HUES64 (cell line): ENCODE measurements around the gene HSPH1.

Source experiments
- H3K27ac ChIP-seq: 2 replicates; pipeline ENCODE4 v1.7.0; 2013; ENCODE audit warnings: low read depth, low read length, inconsistent platforms
- H3K27me3 ChIP-seq: 2 replicates; pipeline ENCODE4 v1.6.1; 2013; ENCODE audit warnings: mild to moderate bottlenecking, low read length; ENCODE audit not compliant: insufficient read depth
- H3K36me3 ChIP-seq: 2 replicates; pipeline ENCODE4 v1.6.1; 2013; ENCODE audit warnings: mild to moderate bottlenecking, low read length; ENCODE audit not compliant: insufficient read depth
- H3K4me1 ChIP-seq: 2 replicates; pipeline ENCODE4 v1.6.1; 2013; ENCODE audit warnings: mild to moderate bottlenecking, low read length, moderate library complexity; ENCODE audit not compliant: insufficient read depth
- H3K4me3 ChIP-seq: 2 replicates; pipeline ENCODE4 v1.5.1; 2013; ENCODE audit warnings: mild to moderate bottlenecking, low read length, moderate library complexity
- H3K9ac ChIP-seq: 2 replicates; pipeline ENCODE4 v1.6.1; 2013; ENCODE audit warnings: mild to moderate bottlenecking, low read depth, low read length
- H3K9me3 ChIP-seq: 2 replicates; pipeline ENCODE4 v1.6.1; 2013; ENCODE audit warnings: low read depth, low read length; ENCODE audit not compliant: insufficient read depth
- WGBS: fragments of 150-250, 120-280 bp; methylation state at CpG from one replicate; pipeline ENCODE4 v1.1.7; 2013; ENCODE audit warnings: missing lambda C conversion rate; 5-methylcytosine and 5-hydroxymethylcytosine counted together

Gene HSPH1

GRCh38 chr13:31124204-31124603 lies 37.5 kb downstream of the HSPH1 start:
- no peaks in the 10 kb centered on the region for H3K36me3 ChIP-seq
- H3K4me3 ChIP-seq: no peak overlapping the region
- no peak overlapping the region for H3K9ac ChIP-seq
- H3K4me1 ChIP-seq: no peaks in the 10 kb centered on the region
- H3K27me3 ChIP-seq: no peaks in the 10 kb centered on the region
- H3K27ac ChIP-seq: no peak overlapping the region
- 68% methylated on average over 7 of the region's 7 CpGs for WGBS
- no peaks in the 10 kb centered on the region for H3K9me3 ChIP-seq

GRCh38 chr13:31122544-31123260 lies 39.0 kb downstream of the HSPH1 start:
- H3K4me3 ChIP-seq: no peak overlapping the region
- WGBS: 92% methylated on average over 12 of the region's 12 CpGs
- no peaks in the 10 kb centered on the region for H3K9me3 ChIP-seq
- H3K36me3 ChIP-seq: no peaks in the 10 kb centered on the region
- no peaks in the 10 kb centered on the region for H3K27me3 ChIP-seq
- H3K27ac ChIP-seq: no peak overlapping the region
- no peaks in the 10 kb centered on the region for H3K4me1 ChIP-seq
- H3K9ac ChIP-seq: no peak overlapping the region

DNA sequence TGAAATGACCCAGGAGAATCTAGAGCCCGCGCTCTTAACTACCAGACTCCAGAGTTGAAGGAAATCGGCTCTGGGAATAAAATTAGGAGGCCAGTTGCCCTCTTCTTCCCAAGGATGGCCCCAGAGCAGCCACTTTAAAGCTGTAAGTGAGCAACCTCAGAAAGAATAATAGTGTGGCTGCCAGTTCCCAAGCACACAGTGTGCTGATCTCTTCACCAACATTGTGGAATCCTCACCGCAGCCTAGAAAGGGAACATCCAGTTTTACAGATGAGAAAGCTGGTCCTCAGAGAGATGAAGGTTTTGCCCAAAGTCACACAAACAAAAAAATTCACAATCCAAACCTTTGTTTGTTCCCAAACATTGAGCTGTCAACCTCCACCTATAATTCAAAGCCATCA lies 39.6 kb downstream of the HSPH1 start:
- WGBS: 97% methylated on average over 4 of the region's 4 CpGs

GRCh38 chr13:31121379-31122140 lies 40.1 kb downstream of the HSPH1 start:
- H3K27me3 ChIP-seq: no peaks in the 10 kb centered on the region
- no peak overlapping the region for H3K4me3 ChIP-seq
- H3K9me3 ChIP-seq: no peaks in the 10 kb centered on the region
- no peak overlapping the region for H3K27ac ChIP-seq
- no peaks in the 10 kb centered on the region for H3K36me3 ChIP-seq
- no peaks in the 10 kb centered on the region for H3K4me1 ChIP-seq
- 91% methylated on average over 7 of the region's 7 CpGs for WGBS
- H3K9ac ChIP-seq: no peak overlapping the region

More for the DNA sequence above, 39.6 kb downstream of the HSPH1 start:
- Histone ChIP-seq H3K9me3 (no peaks in the 10 kb centered on the region), H3K36me3 (no peaks in the 10 kb centered on the region), H3K9ac (no peak overlapping the region), H3K27ac (no peak overlapping the region), H3K4me1 (no peaks in the 10 kb centered on the region), H3K4me3 (no peak overlapping the region), H3K27me3 (no peaks in the 10 kb centered on the region)

DNA sequence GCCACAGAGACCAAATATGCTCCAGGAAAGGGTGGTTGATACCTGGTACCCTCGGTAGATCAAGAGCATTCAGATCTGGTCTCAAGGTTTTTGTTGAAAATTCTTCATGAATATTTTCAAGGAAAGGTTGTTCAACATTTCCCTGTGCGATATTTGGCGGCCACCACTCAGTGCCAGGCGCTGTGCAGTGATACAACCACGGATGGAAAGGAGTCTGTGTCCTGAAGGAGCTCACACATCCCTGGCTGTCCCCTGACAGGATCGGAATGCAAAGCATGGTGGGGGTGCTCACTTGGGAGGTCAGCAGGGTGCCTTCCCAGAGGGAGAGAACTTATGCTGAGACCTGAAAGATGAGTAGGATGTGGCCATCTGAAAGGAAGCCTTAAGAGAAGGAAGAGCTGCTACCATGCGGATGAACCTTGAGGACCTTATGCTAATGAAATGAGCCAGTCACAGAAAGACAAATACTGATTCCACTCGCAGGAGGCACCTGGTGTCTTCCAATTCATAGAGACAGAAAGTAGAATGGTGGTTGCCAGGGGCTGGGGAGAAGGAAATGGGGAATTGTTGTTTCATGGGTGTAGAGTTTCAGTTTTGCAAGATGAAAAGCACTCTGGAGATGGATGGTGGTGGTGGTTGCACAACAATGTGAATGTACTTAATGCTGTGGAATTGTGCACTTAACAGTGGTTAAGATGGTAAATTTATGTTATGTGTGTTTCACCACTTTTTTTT lies 41.6 kb downstream of the HSPH1 start:
- 76% methylated on average over 8 of the region's 8 CpGs for WGBS
- Histone ChIP-seq H3K27ac (no peak overlapping the region), H3K36me3 (no peaks in the 10 kb centered on the region), H3K9me3 (no peaks in the 10 kb centered on the region), H3K4me1 (no peaks in the 10 kb centered on the region), H3K9ac (no peak overlapping the region), H3K4me3 (no peak overlapping the region), H3K27me3 (no peaks in the 10 kb centered on the region)

- Histone ChIP-seq H3K4me1 (no peaks in the 10 kb centered on the region), H3K4me3 (no peak overlapping the region), H3K9ac (no peak overlapping the region), H3K36me3 (no peaks in the 10 kb centered on the region), H3K27ac (no peak overlapping the region), H3K9me3 (no peaks in the 10 kb centered on the region), H3K27me3 (no peaks in the 10 kb centered on the region)
- 91% methylated on average over 10 of the region's 10 CpGs for WGBS
Observed at GRCh38 chr13:31119526-31119925, 42.2 kb downstream of the HSPH1 start.

- 92% methylated on average over 4 of the region's 4 CpGs for whole genome bisulfite sequencing
- Histone ChIP-seq H3K9me3 (no peaks in the 10 kb centered on the region), H3K9ac (no peak overlapping the region), H3K36me3 (no peaks in the 10 kb centered on the region), H3K27me3 (no peaks in the 10 kb centered on the region), H3K4me3 (no peak overlapping the region), H3K4me1 (no peaks in the 10 kb centered on the region), H3K27ac (no peak overlapping the region)
Observed at GRCh38 chr13:31116224-31116623, 45.5 kb downstream of the HSPH1 start.

DNA sequence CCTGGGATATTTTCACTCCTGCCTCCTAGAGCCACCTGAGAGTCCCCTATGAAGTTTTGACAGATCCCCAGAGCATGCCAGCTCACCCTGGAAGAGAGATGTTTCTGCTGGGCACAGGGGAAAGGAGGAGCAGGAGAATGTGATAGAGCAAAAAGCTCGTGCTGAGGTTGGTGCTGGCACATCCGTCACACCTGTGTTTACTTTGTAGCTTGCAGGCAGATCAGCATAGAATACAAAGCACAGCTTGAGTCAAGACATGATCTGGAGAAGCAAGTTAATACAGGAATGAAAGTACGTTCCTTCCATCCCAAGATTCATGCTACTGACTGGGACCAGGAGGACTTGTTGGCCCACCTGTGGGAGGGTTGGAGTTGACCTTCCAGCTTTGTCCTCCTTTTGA lies 46.1 kb downstream of the HSPH1 start:
- no peaks in the 10 kb centered on the region for H3K9me3 ChIP-seq
- 75% methylated on average over 3 of the region's 3 CpGs for WGBS
- no peaks in the 10 kb centered on the region for H3K4me1 ChIP-seq
- no peak overlapping the region for H3K27ac ChIP-seq
- H3K4me3 ChIP-seq: no peak overlapping the region
- no peaks in the 10 kb centered on the region for H3K36me3 ChIP-seq
- H3K9ac ChIP-seq: no peak overlapping the region
- H3K27me3 ChIP-seq: no peaks in the 10 kb centered on the region

DNA sequence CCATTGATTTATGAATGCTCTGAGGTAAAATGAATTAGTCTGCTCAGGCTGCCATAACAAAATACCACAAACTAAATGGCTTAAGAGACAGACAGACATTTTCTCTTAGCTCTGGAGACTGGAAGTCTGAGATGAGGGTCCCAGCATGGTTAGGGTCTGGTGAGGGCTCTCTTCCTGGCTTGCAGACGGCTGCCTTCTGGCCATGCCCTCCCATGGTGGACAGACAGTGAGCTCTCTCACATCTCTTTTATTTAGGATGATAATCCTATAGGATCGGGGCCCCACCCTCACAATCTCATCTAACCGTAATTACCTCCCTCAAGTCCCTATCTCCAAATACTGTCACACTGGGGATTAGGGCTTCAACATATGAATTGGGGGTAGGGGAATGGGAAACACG lies 47.1 kb downstream of the HSPH1 start:
- Histone ChIP-seq H3K9me3 (no peaks in the 10 kb centered on the region), H3K27ac (no peak overlapping the region)
- 94% methylated on average over 2 of the region's 4 CpGs for WGBS

GRCh38 chr13:31111136-31111535 lies 50.6 kb downstream of the HSPH1 start:
- Histone ChIP-seq H3K9ac (no peak overlapping the region), H3K36me3 (no peaks in the 10 kb centered on the region), H3K27ac (no peak overlapping the region), H3K27me3 (no peaks in the 10 kb centered on the region), H3K9me3 (no peaks in the 10 kb centered on the region), H3K4me1 (no peaks in the 10 kb centered on the region), H3K4me3 (no peak overlapping the region)
- WGBS: 83% methylated on average over 4 of the region's 4 CpGs

More for the DNA sequence above, 47.1 kb downstream of the HSPH1 start:
- H3K36me3 ChIP-seq: no peaks in the 10 kb centered on the region
- H3K4me1 ChIP-seq: no peaks in the 10 kb centered on the region
- H3K27me3 ChIP-seq: no peaks in the 10 kb centered on the region
- H3K9ac ChIP-seq: no peak overlapping the region
- no peak overlapping the region for H3K4me3 ChIP-seq

GRCh38 chr13:31110617-31111016 lies 51.1 kb downstream of the HSPH1 start:
- no peaks in the 10 kb centered on the region for H3K4me1 ChIP-seq
- H3K36me3 ChIP-seq: no peaks in the 10 kb centered on the region
- H3K4me3 ChIP-seq: no peak overlapping the region
- no peaks in the 10 kb centered on the region for H3K27me3 ChIP-seq
- H3K9ac ChIP-seq: no peak overlapping the region
- no peaks in the 10 kb centered on the region for H3K9me3 ChIP-seq
- 93% methylated on average over 10 of the region's 10 CpGs for WGBS
- H3K27ac ChIP-seq: no peak overlapping the region
